RPMI7951 (cell line): ENCODE measurements around the gene BRWD1. TPM values are rescaled to one million over a fixed set of nuclear protein-coding genes. Genes with fewer than 3 reads are reported as not detected.

Experiments used
- DNase-seq: peaks from one replicate; pipeline ENCODE4 v3.0.0-alpha.2; 2012; ENCODE audit warnings: low read depth
- total RNA-seq: library from RNA; depleted of rRNA; stranded (reverse); fragments of >200 nt; shearing (Covaris generic); gene quantifications from 2 replicates; pipeline ENCODE4 v1.2.3, GENCODE V29; 2014

BRWD1 gene
- total RNA-seq, 1 experiment from 2014 or later = 23.4 TPM

- no peak for DNase-seq
These were observed 115.8 kb downstream of the BRWD1 start for GRCh38 chr21:39197448-39198233.

- DNase-seq = no peak
These were observed 116.6 kb downstream of the BRWD1 start for GRCh38 chr21:39196838-39197237.

GRCh38 chr21:39196310-39196709, 117.1 kb downstream of the BRWD1 start:
- DNase-seq = no peak

GRCh38 chr21:39193380-39193779, 120.1 kb downstream of the BRWD1 start:
- no peak for DNase-seq

- no peak for DNase-seq
These were observed 123.4 kb downstream of the BRWD1 start for GRCh38 chr21:39189857-39190604.

GRCh38 chr21:39188521-39189139, 124.8 kb downstream of the BRWD1 start:
- no peak for DNase-seq

GRCh38 chr21:39187141-39187540, 126.3 kb downstream of the BRWD1 start:
- DNase-seq = no peak

GRCh38 chr21:39186676-39187075, 126.8 kb downstream of the BRWD1 start:
- no peak for DNase-seq

- no peak for DNase-seq
These were observed 128.3 kb downstream of the BRWD1 start for GRCh38 chr21:39185157-39185556.

- DNase-seq = peak; percentile 9
These were observed 129.1 kb downstream of the BRWD1 start for GRCh38 chr21:39184050-39184980.

GRCh38 chr21:39183272-39184049, 130.0 kb downstream of the BRWD1 start, which contains the start of gene PSMG1:
Gene PSMG1 (minus strand): TSS chr21:39183451. CDS start chr21:39183385, 66 bp downstream.
- DNase-seq = peak; percentile 88

- DNase-seq = peak; percentile 8
These were observed 130.8 kb downstream of the BRWD1 start for GRCh38 chr21:39182484-39183271.

- no peak for DNase-seq
These were observed 131.4 kb downstream of the BRWD1 start for GRCh38 chr21:39182016-39182415.

- DNase-seq = no peak
These were observed 132.1 kb downstream of the BRWD1 start for GRCh38 chr21:39181205-39181818.

- DNase-seq = no peak
These were observed 132.9 kb downstream of the BRWD1 start for GRCh38 chr21:39180429-39181019.

GRCh38 chr21:39178421-39178820, 135.0 kb downstream of the BRWD1 start:
- DNase-seq = no peak

- DNase-seq = no peak
These were observed 137.1 kb downstream of the BRWD1 start for GRCh38 chr21:39176271-39176709.

- DNase-seq = no peak
These were observed 137.8 kb downstream of the BRWD1 start for GRCh38 chr21:39175665-39176064.

GRCh38 chr21:39175154-39175553, 138.3 kb downstream of the BRWD1 start:
- DNase-seq = peak; percentile 23
